ENCODE measurements around the gene SLC17A9.

GRCh38 chr20:62924442-62925075 lies 27.9 kb upstream of the SLC17A9 start:
- TF ChIP-seq CTCF (IDR thresholded peaks at IDR 0.05 in 2 of 3, conservative IDR thresholded peaks at IDR 0.05 in 1 of 3; ENCODE audit: control insufficient read depth in 2 of 3, extremely low read depth in 1 of 3, insufficient read depth in 1 of 3, low read depth in 3 of 3, low read length in 3 of 3) (no peak), RAD21 (IDR thresholded peaks at IDR 0.05; ENCODE audit: insufficient read depth, low read depth, low read length) (no peak), RFX5 (IDR thresholded peaks at IDR 0.05; ENCODE audit: low read depth, low read length) (no peak), ZNF24 (IDR thresholded peaks at IDR 0.05) (no peak), POLR2A (IDR thresholded peaks at IDR 0.05; ENCODE audit: low read depth, low read length) (no peak), NFYA (IDR thresholded peaks at IDR 0.05; ENCODE audit: borderline replicate concordance, low read depth, low read length) (no peak), BMI1 (IDR thresholded peaks at IDR 0.05; ENCODE audit: borderline replicate concordance) (no peak; the same call in 1 of the 2 replicates)
